ENCODE measurements around the gene STX11. TPM values are rescaled to one million over a fixed set of nuclear protein-coding genes. Genes with fewer than 3 reads are reported as not detected.
A peak's percentile ranks its signal among the peaks of the same experiment; 100 is the strongest.

The STX11 gene
- total and polyA plus RNA-seq, 12 donors, result 4.8 to 15.9 (median 8.8) TPM

GRCh38 chr6:144214029-144214428 lies 63.7 kb downstream of the STX11 start:
- H3K27ac ChIP-seq, result no peak overlapping the region
- TF ChIP-seq, protein P1, sequence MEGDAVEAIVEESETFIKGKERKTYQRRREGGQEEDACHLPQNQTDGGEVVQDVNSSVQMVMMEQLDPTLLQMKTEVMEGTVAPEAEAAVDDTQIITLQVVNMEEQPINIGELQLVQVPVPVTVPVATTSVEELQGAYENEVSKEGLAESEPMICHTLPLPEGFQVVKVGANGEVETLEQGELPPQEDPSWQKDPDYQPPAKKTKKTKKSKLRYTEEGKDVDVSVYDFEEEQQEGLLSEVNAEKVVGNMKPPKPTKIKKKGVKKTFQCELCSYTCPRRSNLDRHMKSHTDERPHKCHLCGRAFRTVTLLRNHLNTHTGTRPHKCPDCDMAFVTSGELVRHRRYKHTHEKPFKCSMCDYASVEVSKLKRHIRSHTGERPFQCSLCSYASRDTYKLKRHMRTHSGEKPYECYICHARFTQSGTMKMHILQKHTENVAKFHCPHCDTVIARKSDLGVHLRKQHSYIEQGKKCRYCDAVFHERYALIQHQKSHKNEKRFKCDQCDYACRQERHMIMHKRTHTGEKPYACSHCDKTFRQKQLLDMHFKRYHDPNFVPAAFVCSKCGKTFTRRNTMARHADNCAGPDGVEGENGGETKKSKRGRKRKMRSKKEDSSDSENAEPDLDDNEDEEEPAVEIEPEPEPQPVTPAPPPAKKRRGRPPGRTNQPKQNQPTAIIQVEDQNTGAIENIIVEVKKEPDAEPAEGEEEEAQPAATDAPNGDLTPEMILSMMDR (IDR thresholded peaks at IDR 0.05), result no peak
- peaks cover 0 to 29% (median 17%) of the 10 kb centered on the region in 9 donors for H3K4me1 ChIP-seq
- peaks cover 0 to 6% (median 0%) of the 10 kb centered on the region in 11 donors for H3K9me3 ChIP-seq
- peaks cover 0 to 7% (median 0%) of the 10 kb centered on the region in 7 donors for H3K27me3 ChIP-seq
- intact Hi-C loops (cut with DNase I), result loop anchor here in 1 of 10 donors (10.0 kb wide), 2 partner anchors 59 to 71 kb away; partner anchors contain the start of genes STX11 and UTRN
- WGBS, 2 donors, result 96 to 100% methylated on average over 2 of the region's 2 CpGs
- ATAC-seq (no peak), DNase-seq (no peak)
- H3K4me3 ChIP-seq, result no peak overlapping the region
- no peaks in the 10 kb centered on the region for H3K36me3 ChIP-seq

DNA sequence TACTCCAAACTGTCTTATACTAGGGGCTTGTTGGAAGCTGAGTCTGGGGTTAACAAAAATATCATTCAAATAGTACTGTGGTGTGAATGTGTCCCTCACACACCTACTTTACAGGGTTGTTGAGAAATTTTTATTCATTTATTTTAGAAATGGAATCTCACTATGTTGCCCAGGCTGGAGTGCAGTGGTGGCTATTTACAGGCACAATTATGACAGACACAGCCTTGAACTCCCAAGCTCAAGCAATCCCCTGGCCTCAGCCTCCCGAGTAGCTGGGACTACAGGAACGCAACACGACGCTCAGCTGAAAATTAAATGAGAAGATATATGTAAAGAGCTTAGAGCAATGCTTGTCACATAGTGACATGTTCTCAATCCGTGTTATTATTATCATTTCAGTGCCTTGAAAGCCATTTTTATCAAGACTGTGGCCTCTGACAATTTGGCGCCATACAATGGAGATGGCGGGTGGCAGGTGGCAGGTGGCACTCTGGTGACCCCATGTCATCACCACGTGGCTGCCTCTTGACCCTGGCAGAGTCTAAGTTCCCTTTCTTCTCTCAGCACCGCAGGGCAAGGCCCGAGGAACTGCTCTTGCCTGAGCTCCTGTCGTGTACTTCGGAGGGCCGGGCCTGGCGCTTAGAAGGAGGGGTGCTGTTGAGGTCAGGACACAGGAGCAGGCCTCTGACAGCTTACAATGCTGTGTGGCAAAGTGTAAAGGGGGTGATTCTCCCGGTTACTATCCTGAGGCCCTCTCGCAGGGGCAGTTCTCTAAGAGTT lies 64.5 kb downstream of the STX11 start:
- Histone ChIP-seq H3K36me3 (no peaks in the 10 kb centered on the region), H3K9me3 (peaks cover 0 to 6% (median 0%) of the 10 kb centered on the region in 11 donors), H3K4me1 (peaks cover 0 to 31% (median 17%) of the 10 kb centered on the region in 9 donors), H3K4me3 (peak overlapping the region in 5 of 10 donors; percentile 51 to 73 (median 71)), H3K27me3 (peaks cover 0 to 7% (median 0%) of the 10 kb centered on the region in 7 donors), H3K27ac (peak overlapping the region; percentile 87 to 97 (median 94))
- ATAC-seq, result no peak
- intact Hi-C loops (cut with DNase I), result loop anchor here (1.0 to 10.0 kb wide), 12 partner anchors 52 to 267 kb away; partner anchors contain the start of genes UTRN (in 4 of the 10) and STX11 (in 2 of the 10)
- WGBS, 2 donors, result 87% methylated on average over 16 of the region's 16 CpGs
- TF ChIP-seq, protein P1 (IDR thresholded peaks at IDR 0.05), result no peak
- DNase-seq, result peak in 1 of 2 donors; percentile 17

GRCh38 chr6:144215402-144215931 lies 65.2 kb downstream of the STX11 start:
- WGBS, 2 donors, result 21 to 23% methylated on average over 10 of the region's 10 CpGs
- H3K27ac ChIP-seq, result peak overlapping the region; percentile 87 to 97 (median 94)
- no peaks in the 10 kb centered on the region for H3K36me3 ChIP-seq
- ATAC-seq (peak in 7 of 8 donors; percentile 2 to 26 (median 7)), DNase-seq (peak; percentile 22 to 26)
- intact Hi-C loops (cut with DNase I), result loop anchor here (1.0 to 10.0 kb wide), 12 partner anchors 52 to 267 kb away; partner anchors contain the start of genes UTRN (in 4 of the 10) and STX11 (in 2 of the 10)
- TF ChIP-seq, protein P1 (IDR thresholded peaks at IDR 0.05), result no peak
- H3K9me3 ChIP-seq, result peaks cover 0 to 6% (median 0%) of the 10 kb centered on the region in 11 donors
- H3K4me1 ChIP-seq, result peaks cover 0 to 31% (median 17%) of the 10 kb centered on the region in 9 donors
- peaks cover 0 to 6% (median 0%) of the 10 kb centered on the region in 7 donors for H3K27me3 ChIP-seq
- H3K4me3 ChIP-seq, result peak overlapping the region; percentile 23 to 73 (median 68)
